ENCODE results near the gene JTB. TPM values are rescaled to one million over a fixed set of nuclear protein-coding genes. Genes with fewer than 3 reads are reported as not detected.

Gene JTB
- total and polyA plus RNA-seq, 9 of the 15 experiments (the other 6 are each of a cell fraction or from before 2014, with no cell fraction given): 24.7 to 308 (median 151) TPM

DNA sequence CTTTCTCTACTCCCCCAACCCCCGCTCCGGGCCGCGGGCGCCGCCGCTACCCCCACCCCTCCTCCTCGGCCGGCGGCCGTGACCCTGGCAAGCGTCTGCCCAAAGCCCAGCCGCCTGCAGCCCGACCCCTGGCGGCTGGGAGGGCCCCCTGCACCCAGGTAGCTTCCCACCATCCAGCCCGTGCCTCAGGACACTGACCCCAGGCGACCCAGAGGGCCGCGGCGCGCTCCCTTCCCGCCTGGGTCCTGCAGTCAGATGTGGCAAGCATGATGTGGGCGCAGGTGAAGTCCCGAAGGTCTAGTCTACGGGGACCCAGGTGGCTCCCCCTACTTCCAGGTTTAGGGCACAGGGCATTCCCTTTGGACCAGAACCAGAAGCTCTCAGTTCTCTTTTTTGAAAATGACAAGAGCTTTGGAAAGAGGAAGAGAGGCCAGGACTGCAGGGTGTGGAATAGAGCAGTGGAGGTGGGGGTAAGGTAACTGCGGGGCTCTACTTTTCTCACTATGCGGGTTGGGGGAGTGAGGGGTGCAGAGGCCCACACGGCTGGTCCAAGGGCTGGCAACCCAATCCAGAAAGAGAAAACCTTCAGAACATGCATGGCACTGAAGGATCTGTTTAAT is 30.7 kb downstream of the JTB start, which contains the start of gene DENND4B (continued):
- TF ChIP-seq, protein P1, sequence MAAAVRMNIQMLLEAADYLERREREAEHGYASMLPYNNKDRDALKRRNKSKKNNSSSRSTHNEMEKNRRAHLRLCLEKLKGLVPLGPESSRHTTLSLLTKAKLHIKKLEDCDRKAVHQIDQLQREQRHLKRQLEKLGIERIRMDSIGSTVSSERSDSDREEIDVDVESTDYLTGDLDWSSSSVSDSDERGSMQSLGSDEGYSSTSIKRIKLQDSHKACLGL (CRISPR knock-in tag; IDR thresholded peaks at IDR 0.05; ENCODE audit: borderline replicate concordance, poor library complexity, severe bottlenecking): no peak
- TF ChIP-seq HNRNPLL (IDR thresholded peaks at IDR 0.05; ENCODE audit: low read depth, low read length, poor library complexity, severe bottlenecking): peak; percentile 21
- TF ChIP-seq SMAD4 (CRISPR knock-in tag; conservative IDR thresholded peaks at IDR 0.05): peak; percentile 82
- TF ChIP-seq MYC (IDR thresholded peaks at IDR 0.05; ENCODE audit: low read depth, low read length): peak; percentile 81
- no peak for TF ChIP-seq MYC (CRISPR knock-in tag; IDR thresholded peaks at IDR 0.05; ENCODE audit: borderline replicate concordance, low read depth)
- TF ChIP-seq DPF2 (IDR thresholded peaks at IDR 0.05): 0 out of 2 replicates have a peak, but pooled peaks have one; percentile 32
- TF ChIP-seq SUPT5H (IDR thresholded peaks at IDR 0.05): 0 out of 2 replicates have a peak, but pooled peaks have one; percentile 39
- 0 out of 2 replicates have a peak, but pooled peaks have one; percentile 63 for TF ChIP-seq GABPA (tag; conservative IDR thresholded peaks at IDR 0.05; ENCODE audit: low read depth)
- TF ChIP-seq TEAD4 (IDR thresholded peaks at IDR 0.05; ENCODE audit: low read length): 0 out of 2 replicates have a peak, but pooled peaks have one; percentile 14
- no peak for TF ChIP-seq TEAD4 (CRISPR knock-in tag; IDR thresholded peaks at IDR 0.05; ENCODE audit: borderline replicate concordance)
- 0 out of 2 replicates have a peak, but pooled peaks have one; percentile 18 for TF ChIP-seq NR1H2 (CRISPR knock-in tag; IDR thresholded peaks at IDR 0.05)
- peak; percentile 45 for TF ChIP-seq U2AF1 (optimal IDR thresholded peaks at IDR 0.05; ENCODE audit: low read depth, low read length)
- no peak for TF ChIP-seq ZNF175 (CRISPR knock-in tag; IDR thresholded peaks at IDR 0.05; ENCODE audit: low read depth)
- TF ChIP-seq ZNF589 (CRISPR knock-in tag; IDR thresholded peaks at IDR 0.05; ENCODE audit: low read depth): peak; percentile 38; the same call in 1 of the 2 replicates
- TF ChIP-seq, protein P2, sequence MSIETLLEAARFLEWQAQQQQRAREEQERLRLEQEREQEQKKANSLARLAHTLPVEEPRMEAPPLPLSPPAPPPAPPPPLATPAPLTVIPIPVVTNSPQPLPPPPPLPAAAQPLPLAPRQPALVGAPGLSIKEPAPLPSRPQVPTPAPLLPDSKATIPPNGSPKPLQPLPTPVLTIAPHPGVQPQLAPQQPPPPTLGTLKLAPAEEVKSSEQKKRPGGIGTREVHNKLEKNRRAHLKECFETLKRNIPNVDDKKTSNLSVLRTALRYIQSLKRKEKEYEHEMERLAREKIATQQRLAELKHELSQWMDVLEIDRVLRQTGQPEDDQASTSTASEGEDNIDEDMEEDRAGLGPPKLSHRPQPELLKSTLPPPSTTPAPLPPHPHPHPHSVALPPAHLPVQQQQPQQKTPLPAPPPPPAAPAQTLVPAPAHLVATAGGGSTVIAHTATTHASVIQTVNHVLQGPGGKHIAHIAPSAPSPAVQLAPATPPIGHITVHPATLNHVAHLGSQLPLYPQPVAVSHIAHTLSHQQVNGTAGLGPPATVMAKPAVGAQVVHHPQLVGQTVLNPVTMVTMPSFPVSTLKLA (conservative IDR thresholded peaks at IDR 0.05): peak; percentile 2 to 9; a peak in 2 of 4 replicates
- TF ChIP-seq NCOA1 (IDR thresholded peaks at IDR 0.05; ENCODE audit: low read depth): peak; percentile 36; the same call in 1 of the 2 replicates
- TF ChIP-seq, protein P3, sequence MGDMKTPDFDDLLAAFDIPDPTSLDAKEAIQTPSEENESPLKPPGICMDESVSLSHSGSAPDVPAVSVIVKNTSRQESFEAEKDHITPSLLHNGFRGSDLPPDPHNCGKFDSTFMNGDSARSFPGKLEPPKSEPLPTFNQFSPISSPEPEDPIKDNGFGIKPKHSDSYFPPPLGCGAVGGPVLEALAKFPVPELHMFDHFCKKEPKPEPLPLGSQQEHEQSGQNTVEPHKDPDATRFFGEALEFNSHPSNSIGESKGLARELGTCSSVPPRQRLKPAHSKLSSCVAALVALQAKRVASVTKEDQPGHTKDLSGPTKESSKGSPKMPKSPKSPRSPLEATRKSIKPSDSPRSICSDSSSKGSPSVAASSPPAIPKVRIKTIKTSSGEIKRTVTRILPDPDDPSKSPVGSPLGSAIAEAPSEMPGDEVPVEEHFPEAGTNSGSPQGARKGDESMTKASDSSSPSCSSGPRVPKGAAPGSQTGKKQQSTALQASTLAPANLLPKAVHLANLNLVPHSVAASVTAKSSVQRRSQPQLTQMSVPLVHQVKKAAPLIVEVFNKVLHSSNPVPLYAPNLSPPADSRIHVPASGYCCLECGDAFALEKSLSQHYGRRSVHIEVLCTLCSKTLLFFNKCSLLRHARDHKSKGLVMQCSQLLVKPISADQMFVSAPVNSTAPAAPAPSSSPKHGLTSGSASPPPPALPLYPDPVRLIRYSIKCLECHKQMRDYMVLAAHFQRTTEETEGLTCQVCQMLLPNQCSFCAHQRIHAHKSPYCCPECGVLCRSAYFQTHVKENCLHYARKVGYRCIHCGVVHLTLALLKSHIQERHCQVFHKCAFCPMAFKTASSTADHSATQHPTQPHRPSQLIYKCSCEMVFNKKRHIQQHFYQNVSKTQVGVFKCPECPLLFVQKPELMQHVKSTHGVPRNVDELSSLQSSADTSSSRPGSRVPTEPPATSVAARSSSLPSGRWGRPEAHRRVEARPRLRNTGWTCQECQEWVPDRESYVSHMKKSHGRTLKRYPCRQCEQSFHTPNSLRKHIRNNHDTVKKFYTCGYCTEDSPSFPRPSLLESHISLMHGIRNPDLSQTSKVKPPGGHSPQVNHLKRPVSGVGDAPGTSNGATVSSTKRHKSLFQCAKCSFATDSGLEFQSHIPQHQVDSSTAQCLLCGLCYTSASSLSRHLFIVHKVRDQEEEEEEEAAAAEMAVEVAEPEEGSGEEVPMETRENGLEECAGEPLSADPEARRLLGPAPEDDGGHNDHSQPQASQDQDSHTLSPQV (IDR thresholded peaks at IDR 0.05): peak; percentile 48; the same call in 1 of the 2 replicates
- TF ChIP-seq MAFF (IDR thresholded peaks at IDR 0.05; ENCODE audit: low read length): no peak
- TF ChIP-seq ZNF232 (CRISPR knock-in tag; IDR thresholded peaks at IDR 0.05): no peak
- TF ChIP-seq NR2C1 (IDR thresholded peaks at IDR 0.05): peak; percentile 74
- peak; percentile 74 for TF ChIP-seq NR2C1 (tag; IDR thresholded peaks at IDR 0.05)
- no peak for TF ChIP-seq SMAD1 (IDR thresholded peaks at IDR 0.05; ENCODE audit: low read depth, low read length, partially characterized antibody)
- no peak for TF ChIP-seq GTF2A2 (tag; IDR thresholded peaks at IDR 0.05)
